ENCODE results near the gene ELOB. TPM values are rescaled to one million over a fixed set of nuclear protein-coding genes. Genes with fewer than 3 reads are reported as not detected.

The ELOB gene
- total RNA-seq, 1 donor from 2014 or later, result 196 TPM

DNA sequence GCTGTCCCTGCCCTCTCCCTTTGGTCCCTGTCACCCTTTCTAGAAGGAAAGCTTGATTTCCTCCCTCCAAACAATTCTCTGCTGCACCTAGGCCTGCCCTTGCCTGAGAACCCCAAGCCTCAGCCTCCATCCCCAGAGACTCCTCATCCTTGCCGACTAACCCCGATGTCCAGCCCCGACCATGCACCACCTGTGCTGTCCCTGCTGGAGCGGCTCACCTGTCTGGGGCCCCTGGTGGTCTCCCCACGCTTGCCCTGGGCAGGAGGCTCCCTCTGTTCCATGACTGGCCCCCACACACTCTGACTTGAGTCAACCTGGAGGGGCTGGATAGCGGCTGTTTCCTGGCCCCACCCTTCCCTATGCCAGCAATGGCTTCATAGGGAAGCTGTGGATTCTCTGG, 36.6 kb downstream of the ELOB start:
- no peak for ATAC-seq
- no peak for TF ChIP-seq CTCF (IDR thresholded peaks at IDR 0.05)
- peak; percentile 20 for DNase-seq
- Histone ChIP-seq H3K4me1 (no peaks in the 10 kb centered on the region), H3K27me3 (ENCODE audit: low read depth) (peaks cover 5% of the 10 kb centered on the region), H3K36me3 (no peaks in the 10 kb centered on the region), H3K27ac (no peak overlapping the region), H3K9me3 (no peaks in the 10 kb centered on the region), H3K4me3 (no peak overlapping the region)
- intact Hi-C loops (cut with DNase I), result no loop called here

- intact Hi-C loops (cut with DNase I), result no loop called here
- Histone ChIP-seq H3K27me3 (ENCODE audit: low read depth) (peaks cover 5% of the 10 kb centered on the region), H3K9me3 (no peaks in the 10 kb centered on the region), H3K27ac (no peak overlapping the region), H3K4me3 (no peak overlapping the region), H3K4me1 (no peaks in the 10 kb centered on the region), H3K36me3 (no peaks in the 10 kb centered on the region)
- TF ChIP-seq CTCF (IDR thresholded peaks at IDR 0.05), result no peak
- DNase-seq (peak; percentile 32), ATAC-seq (no peak)
These were observed 37.3 kb downstream of the ELOB start for GRCh38 chr16:2739625-2740430.

DNA sequence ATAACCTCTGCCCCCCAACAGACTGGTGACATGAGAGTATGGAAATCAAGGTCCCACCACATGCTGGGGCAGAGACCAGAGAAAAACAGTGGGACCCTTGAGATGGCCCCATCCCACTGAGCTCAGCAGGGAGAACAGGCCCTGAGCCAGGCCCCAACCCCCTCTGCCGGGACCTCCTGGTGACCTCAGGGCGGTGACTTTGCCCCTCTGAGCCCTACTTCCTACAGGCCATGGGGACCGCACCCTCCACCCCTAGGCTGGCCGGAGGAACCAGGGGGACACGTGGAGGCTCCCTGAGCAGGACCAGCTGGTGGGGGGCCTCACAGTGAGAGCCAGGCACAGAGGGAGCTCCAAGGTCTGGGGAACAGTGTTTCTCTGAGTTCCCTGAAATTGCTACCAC, 38.5 kb downstream of the ELOB start:
- DNase-seq (no peak), ATAC-seq (no peak)
- Histone ChIP-seq H3K4me3 (no peak overlapping the region), H3K27ac (no peak overlapping the region), H3K4me1 (no peaks in the 10 kb centered on the region), H3K9me3 (no peaks in the 10 kb centered on the region), H3K27me3 (ENCODE audit: low read depth) (peaks cover 5% of the 10 kb centered on the region), H3K36me3 (no peaks in the 10 kb centered on the region)
- intact Hi-C loops (cut with DNase I), result no loop called here
- no peak for TF ChIP-seq CTCF (IDR thresholded peaks at IDR 0.05)

- Histone ChIP-seq H3K36me3 (no peaks in the 10 kb centered on the region), H3K4me3 (no peak overlapping the region), H3K4me1 (no peaks in the 10 kb centered on the region), H3K27ac (no peak overlapping the region), H3K9me3 (no peaks in the 10 kb centered on the region), H3K27me3 (ENCODE audit: low read depth) (peaks cover 5% of the 10 kb centered on the region)
- DNase-seq (no peak), ATAC-seq (no peak)
- intact Hi-C loops (cut with DNase I), result no loop called here
- TF ChIP-seq CTCF (IDR thresholded peaks at IDR 0.05), result no peak
These were observed 39.1 kb downstream of the ELOB start for GRCh38 chr16:2737895-2738418.

GRCh38 chr16:2737238-2737605, 39.9 kb downstream of the ELOB start:
- no peaks in the 10 kb centered on the region for H3K4me1 ChIP-seq
- peaks cover 5% of the 10 kb centered on the region for H3K27me3 ChIP-seq (ENCODE audit: low read depth)
- H3K4me3 ChIP-seq, result no peak overlapping the region
- intact Hi-C loops (cut with DNase I), result no loop called here
- DNase-seq, result no peak
- no peak for ATAC-seq
- TF ChIP-seq CTCF (IDR thresholded peaks at IDR 0.05), result no peak
- H3K36me3 ChIP-seq, result no peaks in the 10 kb centered on the region
- H3K9me3 ChIP-seq, result no peaks in the 10 kb centered on the region
- H3K27ac ChIP-seq, result no peak overlapping the region

All from lower lobe of right lung (tissue), 2 donors.